Measurements from ENCODE around the gene DEXI.

- TF ChIP-seq POLR2A (IDR thresholded peaks at IDR 0.05) (no peak), CTCF (IDR thresholded peaks at IDR 0.05 in 8 of 11, conservative IDR thresholded peaks at IDR 0.05 in 3 of 11) (no peak)
These were observed 5.0 kb downstream of the DEXI start for GRCh38 chr16:10937068-10937859.

Measured in spleen (tissue), 7 donors.